ENCODE data around the gene GALC.

GRCh38 chr14:87955501-87955900 lies 37.5 kb downstream of the GALC start:
- no peak for TF ChIP-seq CTCF (IDR thresholded peaks at IDR 0.05; ENCODE audit: insufficient read depth, low read depth, low read length)
- no peak for TF ChIP-seq EZH2 (IDR thresholded peaks at IDR 0.05; ENCODE audit: insufficient read depth, low read length)

Data from astrocyte (in vitro differentiated cells and primary cell).